Liver (tissue), 2 donors: ENCODE results near the gene COLEC12.

Experiments used
- TF ChIP-seq, protein P1 (sequence below): fragments of 150-350 bp; IDR thresholded peaks from 2 replicates; pipeline ENCODE4 v1.5.1; 2017; ENCODE audit warnings: improper control_type of control experiment, low read depth, low read length; ENCODE audit not compliant: missing input control
- TF ChIP-seq, protein P2 (sequence below): IDR thresholded peaks from 2 replicates; pipeline ENCODE4 v1.6.1; 2016; ENCODE audit warnings: antibody characterized with exemption
- TF ChIP-seq, protein P3 (sequence below): IDR thresholded peaks from 2 replicates; pipeline ENCODE4 v1.6.1; 2016; ENCODE audit warnings: antibody characterized with exemption, mild to moderate bottlenecking
- donor health status: healthy.

DNA sequence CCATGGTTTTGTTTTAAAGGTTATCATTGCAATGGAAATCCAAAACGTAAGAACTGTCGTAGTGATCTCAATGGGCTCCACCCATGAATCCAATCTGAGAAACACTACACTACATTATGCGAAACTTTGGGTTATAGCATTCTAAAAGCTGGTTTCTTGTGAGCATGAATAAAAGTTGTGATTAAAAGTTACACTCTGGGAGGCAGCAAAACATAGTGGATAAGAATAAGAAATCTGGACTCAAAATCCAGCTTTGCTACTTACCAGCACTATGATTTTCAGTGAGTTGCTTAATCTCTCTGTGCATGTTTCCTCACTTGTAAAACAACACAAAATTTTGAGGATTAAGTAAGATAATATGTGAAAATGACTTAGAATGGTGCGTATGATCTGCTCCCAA is 207.0 kb downstream of the COLEC12 start:
- TF ChIP-seq, protein P1, sequence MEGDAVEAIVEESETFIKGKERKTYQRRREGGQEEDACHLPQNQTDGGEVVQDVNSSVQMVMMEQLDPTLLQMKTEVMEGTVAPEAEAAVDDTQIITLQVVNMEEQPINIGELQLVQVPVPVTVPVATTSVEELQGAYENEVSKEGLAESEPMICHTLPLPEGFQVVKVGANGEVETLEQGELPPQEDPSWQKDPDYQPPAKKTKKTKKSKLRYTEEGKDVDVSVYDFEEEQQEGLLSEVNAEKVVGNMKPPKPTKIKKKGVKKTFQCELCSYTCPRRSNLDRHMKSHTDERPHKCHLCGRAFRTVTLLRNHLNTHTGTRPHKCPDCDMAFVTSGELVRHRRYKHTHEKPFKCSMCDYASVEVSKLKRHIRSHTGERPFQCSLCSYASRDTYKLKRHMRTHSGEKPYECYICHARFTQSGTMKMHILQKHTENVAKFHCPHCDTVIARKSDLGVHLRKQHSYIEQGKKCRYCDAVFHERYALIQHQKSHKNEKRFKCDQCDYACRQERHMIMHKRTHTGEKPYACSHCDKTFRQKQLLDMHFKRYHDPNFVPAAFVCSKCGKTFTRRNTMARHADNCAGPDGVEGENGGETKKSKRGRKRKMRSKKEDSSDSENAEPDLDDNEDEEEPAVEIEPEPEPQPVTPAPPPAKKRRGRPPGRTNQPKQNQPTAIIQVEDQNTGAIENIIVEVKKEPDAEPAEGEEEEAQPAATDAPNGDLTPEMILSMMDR = no peak
- TF ChIP-seq, protein P2, sequence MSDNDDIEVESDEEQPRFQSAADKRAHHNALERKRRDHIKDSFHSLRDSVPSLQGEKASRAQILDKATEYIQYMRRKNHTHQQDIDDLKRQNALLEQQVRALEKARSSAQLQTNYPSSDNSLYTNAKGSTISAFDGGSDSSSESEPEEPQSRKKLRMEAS = no peak
- TF ChIP-seq, protein P3, sequence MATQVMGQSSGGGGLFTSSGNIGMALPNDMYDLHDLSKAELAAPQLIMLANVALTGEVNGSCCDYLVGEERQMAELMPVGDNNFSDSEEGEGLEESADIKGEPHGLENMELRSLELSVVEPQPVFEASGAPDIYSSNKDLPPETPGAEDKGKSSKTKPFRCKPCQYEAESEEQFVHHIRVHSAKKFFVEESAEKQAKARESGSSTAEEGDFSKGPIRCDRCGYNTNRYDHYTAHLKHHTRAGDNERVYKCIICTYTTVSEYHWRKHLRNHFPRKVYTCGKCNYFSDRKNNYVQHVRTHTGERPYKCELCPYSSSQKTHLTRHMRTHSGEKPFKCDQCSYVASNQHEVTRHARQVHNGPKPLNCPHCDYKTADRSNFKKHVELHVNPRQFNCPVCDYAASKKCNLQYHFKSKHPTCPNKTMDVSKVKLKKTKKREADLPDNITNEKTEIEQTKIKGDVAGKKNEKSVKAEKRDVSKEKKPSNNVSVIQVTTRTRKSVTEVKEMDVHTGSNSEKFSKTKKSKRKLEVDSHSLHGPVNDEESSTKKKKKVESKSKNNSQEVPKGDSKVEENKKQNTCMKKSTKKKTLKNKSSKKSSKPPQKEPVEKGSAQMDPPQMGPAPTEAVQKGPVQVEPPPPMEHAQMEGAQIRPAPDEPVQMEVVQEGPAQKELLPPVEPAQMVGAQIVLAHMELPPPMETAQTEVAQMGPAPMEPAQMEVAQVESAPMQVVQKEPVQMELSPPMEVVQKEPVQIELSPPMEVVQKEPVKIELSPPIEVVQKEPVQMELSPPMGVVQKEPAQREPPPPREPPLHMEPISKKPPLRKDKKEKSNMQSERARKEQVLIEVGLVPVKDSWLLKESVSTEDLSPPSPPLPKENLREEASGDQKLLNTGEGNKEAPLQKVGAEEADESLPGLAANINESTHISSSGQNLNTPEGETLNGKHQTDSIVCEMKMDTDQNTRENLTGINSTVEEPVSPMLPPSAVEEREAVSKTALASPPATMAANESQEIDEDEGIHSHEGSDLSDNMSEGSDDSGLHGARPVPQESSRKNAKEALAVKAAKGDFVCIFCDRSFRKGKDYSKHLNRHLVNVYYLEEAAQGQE = no peak
